ENCODE measurements around the gene NDRG2.
A peak's percentile ranks its signal among the peaks of the same experiment; 100 is the strongest.
"Not testable (repeated sequence)": the region's sequence is repeated elsewhere in the genome, so short reads cannot be mapped to it uniquely, and the experiment has no call there.

The NDRG2 gene

DNA sequence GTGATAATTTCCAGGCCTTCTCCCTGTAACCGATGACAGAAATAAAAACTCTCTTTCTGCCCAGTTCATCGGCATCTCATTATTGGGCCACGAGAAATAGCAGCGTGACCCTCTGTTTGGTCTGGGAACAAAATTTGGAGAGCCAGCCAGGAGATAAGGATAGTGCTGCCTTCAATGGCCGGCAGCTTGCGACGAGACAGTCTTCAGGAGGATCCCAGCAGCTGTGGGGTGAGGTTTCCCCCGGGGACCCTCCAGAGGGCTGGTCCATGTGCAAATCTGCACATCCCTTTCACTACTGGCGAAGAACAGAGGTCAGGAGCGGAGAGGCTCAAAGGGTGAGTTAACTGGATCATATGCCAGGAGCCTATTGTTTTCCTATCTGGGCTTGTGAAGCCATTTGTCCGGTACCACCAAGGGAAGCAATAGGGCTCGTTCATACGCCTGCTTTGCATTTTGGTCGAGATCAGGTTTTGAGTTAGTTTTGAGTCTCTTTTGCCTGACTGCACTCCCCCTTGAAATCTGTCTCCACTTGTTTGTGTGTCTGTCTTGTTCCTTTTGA is 21.0 kb downstream of the NDRG2 start:
- DNase-seq: no peak

DNA sequence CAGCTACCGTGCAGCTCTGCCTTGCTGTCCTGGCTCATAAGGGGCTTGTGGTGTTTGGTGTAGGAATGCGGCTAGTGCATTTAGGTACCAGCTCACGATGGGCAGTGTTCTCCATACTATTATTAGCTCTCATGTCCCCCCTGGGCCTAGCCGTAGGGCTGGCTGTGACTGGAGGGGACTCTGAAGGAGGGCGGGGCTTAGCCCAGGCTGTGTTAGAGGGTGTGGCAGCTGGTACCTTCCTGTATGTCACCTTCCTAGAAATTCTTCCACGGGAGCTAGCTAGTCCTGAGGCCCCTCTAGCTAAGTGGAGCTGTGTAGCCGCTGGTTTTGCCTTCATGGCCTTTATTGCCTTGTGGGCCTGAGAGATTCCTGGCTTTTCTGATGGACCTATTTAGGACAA is 23.6 kb downstream of the NDRG2 start:
- no peak for DNase-seq

- no peak for DNase-seq
These were observed 25.3 kb downstream of the NDRG2 start for GRCh38 chr14:20999591-20999990.

DNA sequence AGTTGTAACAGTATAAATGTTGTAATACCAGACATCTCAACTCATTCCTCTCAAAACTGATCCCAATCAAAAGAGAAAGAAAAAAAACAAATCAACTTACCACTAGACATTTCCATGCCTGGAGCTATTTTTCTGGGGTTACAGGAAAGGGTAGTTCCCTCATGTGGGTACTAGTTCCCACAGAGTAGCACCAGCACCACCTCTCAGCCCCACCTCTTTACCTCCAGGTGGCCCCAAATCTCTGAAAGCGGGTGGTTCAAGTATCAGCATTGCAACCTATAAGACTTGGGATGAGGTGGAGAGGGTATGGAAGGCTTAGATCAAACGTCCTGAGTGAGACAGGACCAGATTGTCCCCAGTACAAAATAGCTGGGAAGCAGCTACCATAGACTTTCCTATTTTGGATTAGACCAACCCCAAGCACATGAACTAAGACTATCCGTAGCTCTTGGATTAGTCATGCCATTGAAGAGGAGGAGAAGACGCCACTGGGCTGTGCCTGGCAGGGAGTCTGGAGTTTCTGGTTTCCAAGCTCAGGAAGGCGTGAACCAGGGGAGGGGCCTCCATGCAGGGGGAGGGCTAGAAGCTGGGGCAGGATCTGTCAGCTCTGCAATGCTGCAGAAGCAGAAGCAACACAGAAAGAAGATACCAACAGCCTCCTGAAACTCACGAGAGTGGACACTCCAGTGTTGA is 26.0 kb downstream of the NDRG2 start, which contains the start of gene SLC39A2:
Gene SLC39A2 (plus strand): TSS at position 620 of the 693 bp plus-strand sequence. CDS start 154 bp downstream, outside the sequence.
- DNase-seq: no peak

GRCh38 chr14:20998139-20998538 is 26.7 kb downstream of the NDRG2 start:
- DNase-seq: no peak

- no peak for DNase-seq
These were observed 27.3 kb downstream of the NDRG2 start for GRCh38 chr14:20997564-20997963.

GRCh38 chr14:20997115-20997514 is 27.7 kb downstream of the NDRG2 start:
- no peak for DNase-seq

GRCh38 chr14:20996521-20996920 is 28.3 kb downstream of the NDRG2 start:
- no peak for DNase-seq

DNA sequence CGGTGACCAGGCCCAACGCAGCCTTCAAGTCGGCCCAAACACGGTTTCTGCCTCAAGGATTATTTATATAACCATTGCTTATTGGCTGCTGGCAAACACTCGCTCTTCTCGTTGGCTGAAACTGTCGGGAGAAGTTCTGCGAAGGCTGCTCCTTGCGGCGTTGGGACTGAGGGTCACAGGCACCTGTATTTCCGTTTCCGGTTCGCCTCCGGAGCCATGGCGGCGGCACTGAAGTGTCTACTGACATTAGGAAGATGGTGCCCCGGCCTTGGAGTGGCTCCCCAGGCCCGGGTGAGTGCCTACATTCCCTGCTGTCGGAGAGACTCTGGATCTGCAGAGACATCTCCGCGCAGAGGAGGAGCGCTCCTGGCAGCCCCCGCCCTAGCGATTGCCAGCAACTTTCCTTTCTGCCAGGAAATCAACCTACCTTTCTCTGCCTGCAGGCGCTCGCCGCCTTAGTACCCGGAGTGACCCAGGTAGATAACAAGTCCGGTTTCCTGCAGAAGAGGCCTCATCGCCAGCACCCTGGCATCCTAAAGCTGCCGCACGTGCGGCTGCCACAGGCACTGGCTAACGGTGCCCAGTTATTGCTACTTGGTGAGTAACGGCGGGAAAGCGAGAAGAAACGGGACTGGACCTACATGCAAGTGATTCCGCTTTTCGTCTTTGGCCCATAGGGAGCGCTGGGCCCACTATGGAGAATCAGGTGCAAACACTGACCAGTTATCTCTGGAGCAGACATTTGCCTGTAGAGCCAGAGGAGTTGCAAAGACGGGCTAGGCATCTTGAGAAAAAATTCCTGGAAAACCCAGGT is 34.9 kb downstream of the NDRG2 start, which contains the start of gene METTL17:
Gene METTL17 (plus strand): TSS at position 194 of the 814 bp plus-strand sequence. CDS start 23 bp downstream, at position 217.
- DNase-seq: peak; percentile 90

DNA sequence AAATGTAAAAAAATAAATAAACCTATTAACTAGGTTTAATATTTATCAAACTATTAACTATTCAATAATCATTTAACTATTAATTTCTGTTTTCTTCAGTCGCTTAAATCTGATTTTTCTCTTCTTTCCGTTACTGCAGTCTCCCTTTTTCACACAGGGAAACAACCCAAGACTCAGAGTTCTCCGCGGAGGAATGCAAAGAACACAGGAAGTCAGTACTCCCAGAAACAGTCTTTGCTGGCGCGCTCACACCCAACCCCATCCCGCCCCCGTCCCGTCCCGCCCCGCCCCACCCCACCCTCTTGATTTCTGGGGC is 35.4 kb downstream of the NDRG2 start:
- DNase-seq: no peak

GRCh38 chr14:20988717-20989470 is 36.0 kb downstream of the NDRG2 start:
- no peak for DNase-seq

DNA sequence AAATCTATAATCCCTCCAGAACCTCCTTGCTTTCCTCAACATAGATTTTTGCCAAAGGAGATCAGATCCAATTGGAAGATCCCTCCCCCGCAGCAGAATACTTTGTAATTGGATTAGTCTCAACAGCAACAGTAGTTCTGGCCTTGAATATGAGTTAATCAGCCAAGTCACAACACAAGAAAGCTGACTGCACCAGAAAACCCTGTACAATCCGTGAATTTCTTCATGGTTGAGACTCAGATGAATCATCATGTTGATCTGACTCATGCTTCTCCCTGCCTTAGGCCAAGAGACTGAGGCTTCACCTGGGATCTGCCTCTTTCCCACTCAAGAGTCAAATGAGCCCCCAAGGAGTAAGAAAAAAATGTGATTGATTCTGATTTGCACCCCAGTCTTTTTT is 38.0 kb downstream of the NDRG2 start:
- DNase-seq: no peak

DNA sequence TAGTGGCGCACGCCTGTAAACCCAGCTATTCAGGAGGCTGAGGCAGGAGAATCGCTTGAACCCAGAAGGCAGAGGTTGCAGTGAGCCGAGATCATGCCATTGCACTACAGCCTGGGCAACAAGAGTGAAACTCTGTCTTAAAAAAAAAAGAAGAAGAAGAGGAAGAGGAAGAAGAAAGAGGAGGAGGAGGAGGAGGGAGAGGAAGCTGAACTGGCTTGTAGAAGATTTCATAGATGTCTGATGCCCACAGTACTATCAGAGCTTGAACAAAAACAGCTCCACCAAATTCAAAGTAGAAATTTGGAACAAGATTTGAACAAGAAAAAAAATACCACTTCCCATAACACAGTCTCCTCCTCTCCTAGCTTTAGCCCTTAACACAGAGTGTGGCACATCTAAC is 39.2 kb downstream of the NDRG2 start:
- not testable (repeated sequence) for DNase-seq

GRCh38 chr14:20982646-20983369 is 42.1 kb downstream of the NDRG2 start:
- DNase-seq: no peak

DNA sequence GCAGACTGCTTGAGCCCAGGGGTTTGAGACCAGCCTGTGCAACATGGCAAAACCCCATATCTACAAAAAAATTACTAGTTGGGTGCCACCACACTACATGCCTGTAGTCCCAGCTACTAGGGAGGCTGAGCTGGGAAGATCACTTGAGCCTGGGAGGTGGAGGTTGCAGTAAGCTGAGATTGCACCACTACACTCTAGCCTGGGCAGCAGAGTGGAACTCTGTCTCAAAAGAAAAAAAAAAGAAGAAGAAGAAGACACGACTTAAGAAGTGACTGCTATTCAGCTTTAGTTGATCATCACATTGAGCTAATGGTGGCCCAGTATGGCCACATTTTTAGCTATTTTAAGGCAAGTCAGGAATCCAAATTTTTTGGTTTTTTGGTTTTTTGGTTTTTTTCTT is 44.0 kb downstream of the NDRG2 start:
- DNase-seq: no peak

- no peak for DNase-seq
These were observed 46.2 kb downstream of the NDRG2 start for GRCh38 chr14:20978687-20979086.

- DNase-seq: no peak
These were observed 48.6 kb downstream of the NDRG2 start for GRCh38 chr14:20976291-20976690.

GRCh38 chr14:20973501-20973900 is 51.4 kb downstream of the NDRG2 start:
- DNase-seq: no peak

DNA sequence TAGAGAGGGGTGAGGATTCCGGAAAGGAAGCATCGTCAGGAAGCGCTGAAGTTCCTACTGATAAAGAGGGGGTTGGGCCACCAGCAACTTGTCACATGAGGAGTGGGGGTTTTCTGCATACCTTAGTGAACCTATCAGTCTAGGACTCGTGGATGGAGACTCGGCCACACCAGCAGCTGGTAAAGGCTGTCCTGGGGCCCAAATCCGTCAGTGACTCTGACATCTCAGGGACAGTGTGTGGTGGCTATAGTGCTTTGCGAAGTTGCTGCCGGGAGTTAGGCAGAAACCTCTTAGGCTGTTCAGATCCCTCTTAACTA is 53.2 kb downstream of the NDRG2 start:
- DNase-seq: no peak

- peak; percentile 84 for DNase-seq
These were observed 53.7 kb downstream of the NDRG2 start for GRCh38 chr14:20970983-20971704.

DNA sequence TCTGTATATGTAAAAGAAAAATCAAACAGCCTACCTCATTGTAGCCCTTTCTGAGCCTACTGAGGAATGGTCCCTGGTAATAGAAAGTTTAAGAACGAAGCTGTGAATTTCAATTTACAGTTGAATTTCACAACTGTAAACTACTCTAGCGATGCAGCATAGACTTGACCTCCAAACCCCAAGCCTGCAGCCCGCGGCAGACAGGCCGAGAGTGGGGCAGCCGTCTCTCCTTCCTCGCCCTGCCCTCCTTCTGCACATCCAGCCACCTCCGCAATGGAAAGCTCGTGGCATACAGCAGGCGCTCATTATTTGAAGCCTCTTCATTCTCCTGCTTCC is 54.2 kb downstream of the NDRG2 start:
- no peak for DNase-seq

DNA sequence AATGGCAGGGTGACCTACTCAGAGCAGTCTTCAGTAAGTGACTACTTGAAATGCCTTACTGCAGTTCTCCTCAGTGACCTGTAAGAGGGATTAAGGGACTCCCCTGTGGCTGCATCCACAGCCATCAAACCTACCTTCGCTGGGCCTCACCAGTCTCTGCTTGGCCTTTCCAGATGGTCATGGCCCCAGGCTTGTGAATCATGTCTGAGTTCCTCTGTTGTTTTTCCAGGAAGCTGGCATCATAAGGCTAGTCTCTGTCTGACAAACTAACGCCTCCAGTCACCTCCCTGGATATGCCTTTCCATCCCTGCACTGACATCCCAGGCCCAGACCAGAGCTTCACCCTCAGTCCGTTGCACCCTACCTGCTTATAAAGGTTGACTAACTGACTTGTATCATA is 55.5 kb downstream of the NDRG2 start:
- DNase-seq: no peak

Data from CD4-positive, alpha-beta T cell treated with Interleukin-10 for 1 hour (primary cell).